Epithelial cell of prostate (primary cell): ENCODE measurements around the gene PPFIA4.
A peak's percentile ranks its signal among the peaks of the same experiment; 100 is the strongest.

Experiments used
- DNase-seq: peaks from one replicate; pipeline ENCODE4 v3.0.0-alpha.2; 2011; ENCODE audit warnings: low read depth, low spot score
- H3K27ac ChIP-seq: fragments of 450-650 bp; 2 replicates; pipeline ENCODE4 v1.5.1; 2017; ENCODE audit warnings: mild to moderate bottlenecking

The PPFIA4 gene

DNA sequence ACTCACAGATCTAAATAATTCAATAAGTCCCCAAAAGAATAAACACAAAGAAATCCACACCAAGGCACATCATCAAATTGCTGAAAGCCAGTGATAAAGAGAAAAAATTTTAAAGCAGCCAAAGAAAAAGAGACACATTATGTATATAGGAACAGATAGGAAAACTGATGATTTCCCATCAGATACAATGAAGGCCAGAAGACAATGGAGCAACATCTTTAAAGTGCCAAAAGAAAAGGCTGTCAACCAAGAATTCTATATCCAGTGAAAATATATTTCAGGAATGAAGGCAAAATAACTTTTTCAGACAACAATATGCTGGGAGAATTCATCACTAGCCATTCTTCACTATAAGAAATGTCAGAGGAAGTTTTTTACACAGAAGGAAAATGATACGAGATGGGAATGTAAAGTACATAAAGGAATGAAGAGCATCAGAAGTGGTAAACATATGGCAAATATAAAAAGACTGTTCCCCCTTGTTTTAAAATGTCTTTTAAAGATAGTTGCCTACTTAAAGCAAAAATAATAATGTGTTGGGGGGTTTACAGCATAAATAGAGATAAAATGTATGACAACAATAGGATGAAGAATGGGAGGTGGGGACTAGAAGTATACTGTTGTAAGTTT, 68.9 kb downstream of the PPFIA4 start:
- no peak for DNase-seq
- H3K27ac ChIP-seq = no peak overlapping the region

DNA sequence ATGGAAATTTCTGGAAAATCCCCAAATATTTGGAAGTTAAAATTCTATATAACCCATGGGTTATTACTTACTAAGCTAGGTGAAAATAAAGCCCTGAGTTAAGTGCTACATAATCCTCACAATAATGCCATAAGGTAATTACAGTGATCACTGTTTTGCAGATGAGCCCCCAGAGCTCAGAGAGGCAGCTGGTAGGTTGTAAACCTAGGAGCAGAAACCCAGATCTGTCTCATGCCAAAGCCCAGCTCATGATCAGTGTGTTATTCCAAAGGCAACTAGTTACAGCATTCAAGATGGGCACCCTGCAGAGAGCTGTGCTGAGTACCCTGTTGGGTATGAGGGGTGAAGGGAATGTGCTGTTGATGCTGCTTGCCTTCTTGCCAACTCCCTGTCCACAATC, 70.3 kb downstream of the PPFIA4 start:
- DNase-seq = no peak
- H3K27ac ChIP-seq = no peak overlapping the region

DNA sequence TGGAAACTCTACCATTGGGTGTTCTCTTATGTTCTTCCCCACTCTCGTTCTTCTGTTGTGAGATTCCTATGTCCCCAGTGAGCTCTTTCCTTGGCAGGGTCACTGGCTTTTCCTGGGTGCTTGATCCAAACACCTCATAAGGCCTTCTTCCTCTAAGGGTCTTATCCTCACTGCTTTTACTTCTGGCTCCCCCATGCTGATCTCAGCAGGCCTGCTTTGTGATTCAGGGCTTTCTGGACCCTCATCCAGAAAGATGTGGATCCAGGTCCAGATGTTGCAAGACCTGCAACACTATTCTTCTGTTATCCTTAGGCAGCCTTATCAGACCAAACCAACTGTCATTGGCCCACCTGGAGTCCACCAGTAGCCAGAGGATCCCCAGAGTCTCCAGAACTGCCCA, 70.7 kb downstream of the PPFIA4 start:
- H3K27ac ChIP-seq = no peak overlapping the region
- no peak for DNase-seq

DNA sequence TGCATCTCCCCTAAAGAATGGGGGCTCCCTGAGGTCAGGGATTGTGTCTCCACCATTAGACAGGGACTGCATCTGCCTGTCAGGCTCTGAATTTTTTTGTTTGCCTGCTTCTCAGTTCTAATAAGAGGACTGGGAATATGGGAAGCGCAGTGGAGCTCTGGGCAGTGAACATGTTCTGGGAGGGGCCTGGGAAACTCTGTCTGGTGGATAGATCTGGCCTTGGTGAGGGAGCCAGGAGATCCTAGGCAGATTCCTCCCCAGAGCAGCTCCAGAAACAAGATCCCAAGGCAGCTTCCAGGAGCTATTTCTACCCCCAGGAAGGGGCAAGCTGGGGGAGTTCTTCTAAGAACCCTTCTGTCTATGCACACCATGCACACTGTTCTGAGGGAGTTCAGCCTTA, 72.2 kb downstream of the PPFIA4 start:
- H3K27ac ChIP-seq = no peak overlapping the region
- DNase-seq = no peak

DNA sequence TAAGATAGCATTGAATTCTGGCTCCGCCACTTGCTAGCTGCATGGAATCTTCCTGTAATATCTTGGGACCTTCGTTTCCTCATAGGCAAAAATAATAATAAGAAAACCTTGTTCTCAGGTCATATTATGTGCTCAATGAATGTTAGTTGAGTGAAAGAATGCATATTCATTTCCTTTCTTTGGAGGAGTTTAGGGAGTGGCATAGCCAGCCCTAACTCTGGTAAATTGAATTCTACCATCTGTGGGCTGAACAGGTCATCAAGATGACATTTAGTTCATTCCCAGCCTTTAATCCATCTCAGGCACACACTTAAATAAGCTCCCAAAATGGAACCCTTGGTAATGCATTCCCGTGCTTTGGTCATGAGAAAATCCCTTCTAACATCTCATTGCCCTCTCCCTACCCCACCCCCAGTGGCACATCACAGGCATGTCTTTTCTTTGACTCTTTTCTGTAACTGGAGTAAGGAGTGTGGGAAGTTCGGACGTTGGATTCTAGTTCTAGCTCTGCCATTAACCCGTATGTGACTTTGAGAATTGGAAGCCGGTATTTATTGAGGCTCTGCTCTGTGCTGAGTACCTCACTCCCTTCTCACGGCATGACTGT, 72.7 kb downstream of the PPFIA4 start:
- no peak for DNase-seq

DNA sequence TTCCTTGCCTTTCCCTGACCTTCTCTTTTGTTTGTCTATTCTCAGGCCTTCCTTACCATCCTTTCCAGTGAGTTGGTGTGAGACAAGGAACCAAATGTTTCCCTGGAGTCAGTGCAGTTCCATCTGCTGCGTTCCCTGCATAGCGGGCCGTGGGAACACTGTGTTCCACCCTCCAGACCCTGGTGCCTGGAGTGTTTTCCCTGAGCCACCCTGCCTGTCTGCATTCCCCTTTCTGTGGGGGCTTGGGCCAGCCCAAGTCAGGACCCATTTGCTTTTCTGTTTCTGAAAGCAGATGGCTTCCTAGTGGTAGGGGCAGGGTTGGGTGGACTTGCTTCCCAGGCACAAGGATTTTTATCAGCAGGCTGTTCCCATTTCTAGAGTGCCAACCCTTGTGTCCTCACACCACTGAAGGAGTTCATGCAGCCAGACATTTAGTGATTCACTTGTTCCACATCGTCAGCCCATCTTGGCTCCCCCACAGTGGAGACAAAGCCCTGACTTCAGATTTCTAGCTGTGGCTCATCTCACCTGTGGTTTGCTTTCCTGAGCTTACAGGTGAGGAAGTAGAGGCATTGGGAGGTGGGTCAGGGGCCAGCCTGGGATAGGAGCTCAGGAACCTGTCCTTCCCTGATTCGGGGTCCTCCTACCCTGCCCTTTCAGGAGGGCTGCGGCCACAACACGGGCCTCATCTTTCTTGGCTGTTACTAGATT, 73.7 kb downstream of the PPFIA4 start:
- DNase-seq = no peak
- H3K27ac ChIP-seq = peak overlapping the region; percentile 40

More for the DNA sequence above, 72.7 kb downstream of the PPFIA4 start:
- no peak overlapping the region for H3K27ac ChIP-seq

DNA sequence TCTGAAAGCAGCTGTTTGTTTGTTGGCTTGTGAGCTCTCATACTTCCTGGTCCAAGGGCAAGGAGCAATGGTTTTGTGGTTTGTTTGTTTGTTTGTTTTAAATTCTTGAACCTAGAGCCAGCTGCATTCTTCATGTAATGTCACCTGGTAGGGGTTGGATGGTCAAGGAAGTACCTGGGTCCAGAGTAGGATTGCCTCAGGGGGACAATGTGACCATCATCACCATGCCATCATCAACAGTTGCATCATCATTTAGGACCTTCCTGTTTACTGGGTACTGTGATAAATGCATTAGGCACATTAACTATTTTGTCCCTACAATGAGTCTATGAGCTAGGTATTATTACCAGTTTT, 74.2 kb downstream of the PPFIA4 start:
- DNase-seq = peak; percentile 36
- H3K27ac ChIP-seq = peak overlapping the region; percentile 40

DNA sequence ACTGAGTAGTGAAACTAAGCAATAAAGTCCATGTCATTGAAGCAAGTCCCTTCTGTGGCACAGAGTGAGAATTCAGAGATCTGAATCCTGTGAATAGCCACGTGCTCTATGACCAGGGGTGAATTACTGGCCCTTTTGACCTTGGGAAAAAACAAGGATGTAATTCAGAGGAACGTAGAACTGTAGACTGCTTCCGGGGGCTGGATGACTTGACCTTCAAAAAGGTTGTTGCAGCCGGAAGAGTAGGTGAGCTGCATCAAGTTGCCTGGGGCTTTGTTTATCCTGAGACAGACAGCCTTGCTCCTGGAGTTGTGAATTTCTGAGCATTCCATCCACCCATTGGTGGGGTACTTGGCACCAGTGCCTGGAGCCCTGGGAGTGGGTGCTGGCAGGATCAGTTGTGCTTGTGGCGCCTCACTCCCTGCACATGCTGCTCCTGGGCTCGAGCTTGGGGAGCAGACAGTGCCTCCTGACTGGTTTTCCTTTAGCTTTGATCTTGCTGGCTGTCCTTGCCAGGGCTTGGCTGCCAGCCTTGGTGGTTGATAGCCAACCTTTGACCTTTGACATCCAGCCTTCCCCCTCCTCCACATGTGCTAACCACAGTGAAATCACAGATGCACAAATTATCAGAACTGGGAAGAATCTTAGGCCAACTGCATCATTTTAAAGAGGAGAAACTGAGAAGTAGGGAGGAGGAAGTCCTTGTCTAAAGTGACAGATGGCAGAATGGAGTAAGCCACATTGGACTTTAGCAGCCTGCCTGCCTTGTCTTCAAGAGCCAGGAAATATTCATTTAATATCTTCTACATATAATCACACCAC, 75.7 kb downstream of the PPFIA4 start:
- DNase-seq = no peak
- no peak overlapping the region for H3K27ac ChIP-seq

DNA sequence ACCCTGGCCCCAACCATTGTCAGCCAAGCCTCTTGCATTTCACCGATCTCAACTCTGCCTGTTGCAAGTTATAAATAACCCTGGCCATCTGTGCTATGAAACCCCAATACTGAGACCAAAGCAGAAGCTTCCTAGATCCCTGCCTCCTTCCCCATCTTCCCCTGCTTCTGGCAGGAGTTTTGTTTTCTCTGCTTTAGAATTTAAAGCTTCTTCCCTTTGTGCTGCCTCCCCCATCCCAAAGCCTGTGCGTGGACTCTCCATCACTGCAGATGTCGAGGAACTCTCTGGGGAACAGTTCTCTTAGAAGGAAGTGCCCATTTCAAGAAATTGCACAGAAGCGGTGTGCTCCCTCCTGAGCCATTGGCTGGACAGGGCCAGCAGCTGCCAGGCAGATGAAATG, 76.9 kb downstream of the PPFIA4 start:
- no peak for DNase-seq
- H3K27ac ChIP-seq = no peak overlapping the region

DNA sequence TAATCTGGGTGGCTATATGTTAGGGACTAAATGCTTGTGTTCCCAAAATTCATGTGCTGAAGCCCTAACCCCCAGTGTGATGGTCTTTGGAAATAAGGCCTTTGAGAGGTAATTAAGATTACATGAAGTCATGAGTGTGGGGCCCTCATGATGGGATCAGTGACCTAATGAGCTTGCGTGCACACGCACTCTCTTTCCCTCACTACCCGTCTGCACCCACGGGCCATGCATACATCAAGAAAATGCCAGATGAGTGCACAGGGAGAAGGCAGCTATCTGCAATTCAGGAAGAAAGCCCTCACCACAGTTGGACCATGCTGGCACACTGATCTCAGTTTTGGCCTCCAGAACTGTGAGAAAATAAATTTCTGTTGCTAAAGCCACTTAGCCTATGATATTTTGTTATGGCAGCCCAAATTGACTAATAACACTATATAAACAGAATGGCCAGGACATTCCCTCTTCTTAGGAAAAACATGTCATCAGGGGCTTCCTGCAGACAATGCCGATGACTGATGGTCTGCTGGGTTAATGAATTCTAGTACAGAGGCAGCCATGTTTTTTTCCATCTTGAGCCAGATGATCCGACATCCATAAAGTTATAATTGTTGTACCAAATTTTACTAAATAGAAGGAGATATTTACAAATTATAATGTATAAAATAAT, 77.7 kb downstream of the PPFIA4 start:
- no peak for DNase-seq
- H3K27ac ChIP-seq = no peak overlapping the region

DNA sequence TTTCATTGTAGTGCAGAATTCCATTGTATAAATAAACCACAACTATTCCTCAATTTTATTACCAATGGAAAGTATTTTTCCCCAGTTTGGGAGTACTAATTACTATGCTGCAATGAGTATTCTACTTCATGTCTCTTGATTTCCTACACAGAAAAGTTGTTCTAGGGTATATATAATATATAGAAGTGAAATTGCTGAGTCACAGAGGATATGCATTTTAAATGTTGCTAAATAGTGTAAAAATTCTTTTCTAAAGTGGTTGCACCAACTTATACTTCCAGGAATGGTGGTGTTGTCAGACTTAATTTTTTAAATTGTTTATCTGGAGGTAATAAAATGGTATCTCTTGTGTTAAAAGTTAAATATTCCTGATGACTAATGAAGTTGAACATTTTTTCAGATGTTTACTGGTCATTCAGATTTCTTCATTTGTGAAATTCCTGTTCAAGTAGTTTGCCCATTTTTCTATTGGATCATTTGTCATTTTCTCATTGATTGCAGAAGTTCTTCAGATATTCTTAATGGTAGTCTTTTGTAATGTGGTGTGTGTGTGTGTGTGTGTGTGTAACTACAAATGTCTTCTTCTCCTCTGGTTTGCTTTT, 78.6 kb downstream of the PPFIA4 start:
- H3K27ac ChIP-seq = no peak overlapping the region
- no peak for DNase-seq

DNA sequence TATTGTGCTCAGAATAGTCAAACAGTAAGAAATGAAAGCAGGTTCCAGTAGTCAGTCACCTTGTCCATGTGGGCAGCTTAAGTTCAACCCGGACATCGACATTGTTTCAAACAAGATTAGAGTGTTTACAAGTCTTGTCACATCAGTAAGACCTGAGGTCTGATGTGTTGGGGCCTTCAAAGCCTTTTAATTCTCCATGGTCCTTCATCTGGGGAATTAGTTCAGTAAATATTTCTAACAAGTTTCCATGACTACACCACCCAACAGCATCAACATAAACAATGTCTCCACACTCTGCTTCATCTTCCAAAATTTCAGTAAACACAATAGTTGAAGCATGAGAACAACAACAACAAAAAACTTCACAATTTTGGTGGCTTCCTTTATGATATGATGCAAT, 86.2 kb downstream of the PPFIA4 start:
- DNase-seq = no peak
- H3K27ac ChIP-seq = no peak overlapping the region

DNA sequence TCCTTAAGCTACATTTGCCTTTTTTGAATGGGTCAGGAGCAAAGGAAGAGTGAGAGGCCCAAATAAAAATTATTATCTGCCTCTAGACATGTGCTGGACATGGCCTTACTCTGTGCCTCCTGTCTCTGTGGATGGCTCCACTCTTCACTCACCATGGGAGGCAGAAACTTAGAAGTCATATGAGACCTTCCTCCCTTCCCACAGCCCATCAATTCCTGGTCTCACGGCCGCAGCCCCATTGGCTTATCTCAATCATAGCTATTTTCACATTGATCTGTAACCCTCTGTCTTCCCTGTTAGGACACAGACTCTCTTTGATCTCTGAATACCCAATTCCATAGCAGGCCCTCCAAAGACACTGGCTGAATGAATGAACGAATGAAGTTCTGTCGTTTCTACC, 87.0 kb downstream of the PPFIA4 start:
- DNase-seq = no peak
- no peak overlapping the region for H3K27ac ChIP-seq

DNA sequence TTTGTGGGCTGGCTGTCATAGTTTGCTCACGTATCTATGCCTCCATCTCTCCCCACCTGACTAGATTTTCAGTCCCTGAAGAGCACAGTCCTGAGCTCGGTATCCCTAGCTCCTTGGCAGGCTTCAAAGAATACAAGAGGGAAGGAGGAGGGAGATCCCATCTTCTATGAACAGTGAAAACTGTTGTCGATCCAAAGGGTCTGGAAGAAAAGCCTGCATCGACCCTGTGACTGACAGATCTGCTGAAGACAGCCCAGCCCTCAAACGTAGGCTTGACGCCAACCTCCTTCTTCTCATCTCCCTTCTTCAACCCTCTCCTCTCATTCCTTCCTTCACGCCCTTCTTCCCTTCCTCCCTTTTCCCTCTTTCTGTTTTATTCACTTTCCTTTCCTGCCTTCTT, 87.9 kb downstream of the PPFIA4 start:
- DNase-seq = no peak
- no peak overlapping the region for H3K27ac ChIP-seq

DNA sequence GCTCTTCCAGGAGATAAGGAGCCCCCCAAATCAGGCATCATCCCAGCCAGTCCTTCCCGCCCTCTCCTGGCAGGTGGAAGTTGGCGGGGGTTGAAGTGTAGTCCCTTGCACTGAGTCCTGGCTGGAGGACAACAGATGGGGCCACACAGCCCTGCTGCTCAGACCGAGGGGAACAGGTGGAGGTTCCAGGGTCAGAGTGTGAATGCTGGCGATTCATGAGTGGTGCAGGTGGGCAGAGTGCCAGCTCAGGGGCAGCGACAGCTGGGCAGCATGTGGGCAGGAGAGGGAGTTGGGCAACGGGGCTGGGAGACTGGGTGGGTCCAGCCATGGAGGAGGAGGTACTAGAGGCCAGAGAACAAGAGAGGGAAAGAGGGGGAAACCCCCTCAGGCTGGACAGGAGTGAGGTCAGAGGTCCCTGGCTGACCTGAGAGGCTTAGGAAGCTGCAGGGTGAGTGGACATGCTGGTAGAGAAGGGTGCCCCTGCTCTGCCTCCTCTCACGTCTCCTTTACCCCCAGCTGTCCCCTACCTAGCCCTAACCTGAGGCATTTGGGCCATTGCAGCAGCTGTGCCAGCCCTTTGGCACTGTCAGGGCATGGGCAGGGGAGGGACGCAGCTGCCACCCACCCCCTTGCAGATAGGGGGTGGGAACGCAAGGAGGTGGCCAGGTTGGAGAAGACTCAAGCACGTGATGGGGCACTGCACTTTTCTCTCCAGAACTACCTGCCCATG, 90.0 kb downstream of the PPFIA4 start:
- H3K27ac ChIP-seq = no peak overlapping the region
- DNase-seq = no peak

DNA sequence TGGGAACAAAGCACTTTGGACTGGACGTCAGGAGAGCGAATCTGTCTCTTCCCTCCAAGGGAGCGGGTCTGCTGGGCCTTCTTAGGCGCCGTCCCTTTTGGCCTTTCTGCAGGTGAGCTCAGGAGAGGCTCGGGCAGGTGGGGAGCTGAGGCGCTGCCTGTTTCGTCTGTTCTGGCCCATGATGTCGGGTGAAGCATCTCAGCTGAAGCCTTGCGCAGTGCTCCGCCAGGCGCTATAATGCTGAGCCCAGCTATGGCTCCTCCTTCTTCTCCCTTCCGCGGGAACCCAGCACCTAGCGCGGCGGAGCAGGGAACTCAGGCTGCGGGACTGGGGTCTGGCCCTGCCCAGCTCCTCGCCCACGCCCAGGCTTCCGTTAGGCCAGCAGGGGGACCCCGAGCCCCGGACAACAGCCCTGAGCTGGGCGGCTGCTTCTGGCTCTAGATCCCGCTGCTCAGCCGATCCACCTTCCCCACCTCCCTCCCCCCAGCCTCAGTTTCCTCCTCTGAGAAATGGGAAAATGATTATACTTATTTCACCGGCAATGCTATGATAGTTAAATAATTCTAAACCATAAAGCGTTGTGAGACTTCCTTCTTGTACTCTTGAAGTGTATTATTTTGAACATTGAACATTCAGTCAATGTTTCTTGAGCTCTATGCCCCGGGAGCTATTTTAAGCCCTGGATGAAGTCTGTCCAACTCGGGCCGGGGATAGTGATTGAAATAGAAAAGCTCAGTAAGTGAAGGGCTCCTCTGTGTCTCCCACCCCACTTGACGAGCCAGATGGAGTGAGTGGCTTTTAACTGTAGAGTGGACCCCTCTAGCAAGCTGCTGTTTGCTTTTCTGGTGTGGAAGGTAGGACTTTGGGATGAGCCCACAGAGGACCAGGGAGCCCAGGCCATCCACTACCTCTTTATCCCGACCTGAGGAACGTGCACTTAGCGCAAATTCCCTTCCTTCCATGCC, 91.6 kb downstream of the PPFIA4 start:
- H3K27ac ChIP-seq = no peak overlapping the region
- DNase-seq = no peak

DNA sequence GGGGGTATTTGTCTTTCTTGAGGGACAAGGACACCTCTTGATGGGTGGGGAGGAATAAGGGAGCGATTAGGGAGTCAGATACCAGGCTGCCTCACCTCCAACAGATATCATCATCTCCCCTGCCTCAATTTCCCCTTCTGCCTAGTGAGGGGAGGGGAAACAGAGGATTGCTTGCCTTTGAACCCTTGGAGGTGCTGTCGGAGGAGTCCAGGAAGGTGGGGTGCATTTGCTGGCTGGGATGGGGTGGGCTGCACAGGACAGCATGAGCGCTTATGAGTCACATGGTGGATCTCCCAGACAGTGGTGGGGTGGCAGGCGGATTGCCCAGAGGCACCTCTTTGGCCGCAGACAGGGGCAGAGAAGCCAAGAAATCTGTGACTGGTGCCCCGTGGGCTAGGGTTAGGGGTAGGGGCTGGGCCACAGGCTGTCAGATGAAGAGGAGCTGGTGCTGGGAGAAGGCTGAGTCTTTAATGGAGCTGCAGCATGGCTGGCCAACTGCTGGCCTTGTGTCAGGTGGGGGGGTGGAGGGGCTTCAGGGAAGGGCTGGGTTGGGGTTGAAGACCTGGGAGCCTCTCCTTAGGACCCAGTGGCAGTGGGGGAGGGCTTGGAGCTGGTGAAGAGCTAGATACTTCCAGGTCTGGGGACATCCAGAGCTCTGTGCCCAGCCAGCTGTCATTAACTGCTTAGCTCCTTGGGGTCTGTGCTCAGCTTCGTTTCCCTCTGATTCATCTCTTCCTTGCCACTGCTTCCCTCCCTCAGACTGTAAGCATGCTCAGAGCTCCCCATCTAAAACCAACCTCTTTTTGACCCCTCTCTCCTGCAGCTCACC, 94.2 kb downstream of the PPFIA4 start:
- H3K27ac ChIP-seq = no peak overlapping the region
- no peak for DNase-seq
